Suprapubic skin (tissue), 4 donors: ENCODE measurements around the gene SPIRE1. TPM values are rescaled to one million over a fixed set of nuclear protein-coding genes. Genes with fewer than 3 reads are reported as not detected.
"Not testable (repeated sequence)": the region's sequence is repeated elsewhere in the genome, so short reads cannot be mapped to it uniquely, and the experiment has no call there.

Source experiments
- DNase-seq, 2 donors: peaks; one replicate each; pipeline ENCODE4 v3.0.0-alpha.2; 2019; ENCODE audit warnings: low spot score in 2 of 2
- H3K27ac ChIP-seq: fragments of 200-600 bp; sonication (generic); one replicate; pipeline ENCODE4 v1.5.1; 2019
- H3K27me3 ChIP-seq: fragments of 200-600 bp; sonication (generic); one replicate; pipeline ENCODE4 v1.5.1; 2019
- H3K36me3 ChIP-seq: fragments of 200-600 bp; sonication (generic); one replicate; pipeline ENCODE4 v1.5.1; 2019
- H3K4me1 ChIP-seq: fragments of 200-600 bp; sonication (generic); one replicate; pipeline ENCODE4 v1.5.1; 2019
- H3K4me3 ChIP-seq: fragments of 200-600 bp; sonication (generic); one replicate; pipeline ENCODE4 v1.5.1; 2019; ENCODE audit warnings: mild to moderate bottlenecking
- H3K9me3 ChIP-seq: fragments of 200-600 bp; sonication (generic); one replicate; pipeline ENCODE4 v1.5.1; 2019
- CTCF ChIP-seq, 2 donors: fragments of 200-600 bp in 1 of 2; fragments of 450-650 bp in 1 of 2; sonication (generic) in 1 of 2; IDR thresholded peaks; one replicate each; pipeline ENCODE4 v1.5.1; 2016 to 2019; ENCODE audit warnings: antibody characterized with exemption in 2 of 2, mild to moderate bottlenecking in 1 of 2, moderate library complexity in 1 of 2
- EP300 ChIP-seq: sonication (generic); formaldehyde crosslinking; IDR thresholded peaks from one replicate; pipeline ENCODE4 v1.6.1; 2017; ENCODE audit warnings: antibody characterized with exemption
- POLR2A ChIP-seq, 2 donors: fragments of 450-650 bp; IDR thresholded peaks; one replicate each; pipeline ENCODE4 v1.6.1; 2017; ENCODE audit warnings: antibody characterized with exemption in 2 of 2, mild to moderate bottlenecking in 2 of 2, moderate library complexity in 2 of 2
- POLR2AphosphoS5 ChIP-seq, 3 donors: sonication (generic); formaldehyde crosslinking; IDR thresholded peaks; one replicate each; pipeline ENCODE4 v1.6.1; 2017; ENCODE audit warnings: antibody characterized with exemption in 3 of 3
- WGBS: methylation state at CpG from one replicate; pipeline ENCODE4 v1.1.5; 2018; 5-methylcytosine and 5-hydroxymethylcytosine counted together
- total RNA-seq, 4 donors: library from RNA; depleted of rRNA; stranded (reverse); fragments of >200 nt; gene quantifications; one replicate each; pipeline ENCODE4 v1.1.0, GENCODE V29; 2016

Gene SPIRE1
- total RNA-seq, 4 donors from 2014 or later: 21.7 to 42.8 (median 25.2) TPM

- no peak overlapping the region for H3K27ac ChIP-seq
- WGBS: 92% methylated on average over 3 of the region's 3 CpGs
- H3K9me3 ChIP-seq: no peaks in the 10 kb centered on the region
- no peak for DNase-seq
- H3K27me3 ChIP-seq: no peaks in the 10 kb centered on the region
- no peaks in the 10 kb centered on the region for H3K36me3 ChIP-seq
- no peak for TF ChIP-seq POLR2AphosphoS5 (IDR thresholded peaks at IDR 0.05)
- TF ChIP-seq CTCF (IDR thresholded peaks at IDR 0.05): no peak
- no peak for TF ChIP-seq EP300
- no peak for TF ChIP-seq POLR2A (IDR thresholded peaks at IDR 0.05)
- no peak overlapping the region for H3K4me3 ChIP-seq
- peaks cover 34% of the 10 kb centered on the region for H3K4me1 ChIP-seq
Measured at GRCh38 chr18:12647773-12648172, 10.1 kb downstream of the SPIRE1 start.

GRCh38 chr18:12645751-12646203 is 12.1 kb downstream of the SPIRE1 start:
- TF ChIP-seq CTCF (IDR thresholded peaks at IDR 0.05): no peak
- TF ChIP-seq POLR2A (IDR thresholded peaks at IDR 0.05): no peak
- TF ChIP-seq POLR2AphosphoS5 (IDR thresholded peaks at IDR 0.05): no peak
- no peak for TF ChIP-seq EP300

GRCh38 chr18:12645254-12645653 is 12.7 kb downstream of the SPIRE1 start:
- Histone ChIP-seq H3K27ac (peak overlapping the region; percentile 32), H3K9me3 (no peaks in the 10 kb centered on the region), H3K27me3 (no peaks in the 10 kb centered on the region), H3K4me3 (no peak overlapping the region), H3K36me3 (no peaks in the 10 kb centered on the region), H3K4me1 (peaks cover 21% of the 10 kb centered on the region)
- no peak for TF ChIP-seq EP300
- no peak for TF ChIP-seq POLR2A (IDR thresholded peaks at IDR 0.05)
- TF ChIP-seq CTCF (IDR thresholded peaks at IDR 0.05): no peak
- TF ChIP-seq POLR2AphosphoS5 (IDR thresholded peaks at IDR 0.05): no peak
- DNase-seq: no peak

More at GRCh38 chr18:12645751-12646203, 12.1 kb downstream of the SPIRE1 start:
- no peak for DNase-seq
- 16% methylated on average over 10 of the region's 10 CpGs for WGBS
- H3K4me1 ChIP-seq: peaks cover 21% of the 10 kb centered on the region
- no peaks in the 10 kb centered on the region for H3K9me3 ChIP-seq
- peak overlapping the region; percentile 32 for H3K27ac ChIP-seq
- no peaks in the 10 kb centered on the region for H3K27me3 ChIP-seq
- H3K4me3 ChIP-seq: no peak overlapping the region
- no peaks in the 10 kb centered on the region for H3K36me3 ChIP-seq

- DNase-seq, H3K27ac ChIP-seq, H3K27me3 ChIP-seq, H3K4me3 ChIP-seq, H3K9me3 ChIP-seq, H3K36me3 ChIP-seq: not testable (repeated sequence)
- peaks cover 21% of the 10 kb centered on the region for H3K4me1 ChIP-seq
- WGBS: 89% methylated on average over 5 of the region's 5 CpGs
Measured at GRCh38 chr18:12643756-12644155, 14.2 kb downstream of the SPIRE1 start.

- Histone ChIP-seq H3K4me3 (no peak overlapping the region), H3K4me1 (peaks cover 17% of the 10 kb centered on the region), H3K27ac (no peak overlapping the region), H3K36me3 (no peaks in the 10 kb centered on the region), H3K27me3 (no peaks in the 10 kb centered on the region), H3K9me3 (no peaks in the 10 kb centered on the region)
- 91% methylated on average over 6 of the region's 6 CpGs for whole genome bisulfite sequencing
- TF ChIP-seq POLR2AphosphoS5 (IDR thresholded peaks at IDR 0.05): no peak
- no peak for TF ChIP-seq EP300
- no peak for TF ChIP-seq CTCF (IDR thresholded peaks at IDR 0.05)
- TF ChIP-seq POLR2A (IDR thresholded peaks at IDR 0.05): no peak
- no peak for DNase-seq
Measured at GRCh38 chr18:12640881-12641200, 17.1 kb downstream of the SPIRE1 start.
